ENCODE results near the gene FGFR4.
A peak's percentile ranks its signal among the peaks of the same experiment; 100 is the strongest.

The FGFR4 gene

DNA sequence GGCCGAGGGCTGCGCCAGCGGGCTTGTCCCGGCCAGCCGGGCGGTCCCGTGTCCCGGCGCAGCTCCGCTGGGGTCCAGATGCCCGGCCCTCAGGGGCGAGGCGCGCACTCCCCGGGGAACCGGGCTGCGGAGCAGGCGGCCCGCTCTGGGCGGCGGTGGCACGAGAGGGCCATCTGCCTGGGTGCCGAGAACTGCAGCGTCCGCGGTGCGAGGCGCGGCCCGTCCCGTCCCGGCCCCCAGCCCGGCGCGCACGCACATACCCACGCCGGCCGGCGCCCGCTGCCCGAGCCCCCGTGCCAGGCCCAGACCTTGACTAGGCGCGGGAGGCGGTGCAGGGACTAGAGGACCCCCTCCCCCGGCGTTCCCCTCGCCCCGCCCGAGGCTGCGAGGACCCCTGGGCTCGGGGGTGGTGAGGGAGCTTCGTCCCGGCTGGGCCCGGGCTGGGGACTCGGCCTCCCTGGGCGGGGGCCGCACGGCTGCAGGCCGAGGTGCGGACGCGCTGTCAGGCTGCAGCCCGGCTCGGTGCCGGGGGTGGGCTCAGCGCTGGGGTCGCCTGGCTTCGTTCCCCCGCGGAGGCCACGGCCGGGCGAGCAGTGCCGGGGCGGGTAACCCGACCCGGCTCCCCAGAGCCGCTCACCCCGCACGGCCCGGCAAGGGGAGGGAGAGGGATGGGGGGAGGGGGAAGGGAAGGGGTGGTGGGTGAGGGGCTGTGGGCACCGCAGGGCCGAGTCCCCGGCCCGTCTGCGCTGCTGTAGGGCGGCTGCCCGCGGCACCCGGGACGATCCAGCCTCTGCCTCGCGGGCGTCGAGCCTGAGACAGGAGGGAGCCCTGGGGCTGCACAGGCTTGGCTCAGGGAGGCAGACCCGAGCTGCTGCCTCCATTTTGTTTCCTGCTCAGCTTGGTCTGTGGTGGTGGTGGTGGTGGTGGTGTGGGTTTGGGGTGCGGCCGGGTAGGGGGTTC is 45.7 kb downstream of the FGFR4 start:
- DNase-seq: peak; percentile 65

- DNase-seq: peak; percentile 94
These were observed 46.6 kb downstream of the FGFR4 start, which contains the start of gene NSD1 for GRCh38 chr5:177133096-177133852. NSD1 (plus strand) TSS chr5:177133773; CDS start chr5:177135104, 1,331 bp downstream.

- peak; percentile 45 for DNase-seq
These were observed 47.4 kb downstream of the FGFR4 start for GRCh38 chr5:177133853-177134696.

GRCh38 chr5:177134697-177135225 is 48.0 kb downstream of the FGFR4 start:
- DNase-seq: no peak

GRCh38 chr5:177140312-177140711 is 53.6 kb downstream of the FGFR4 start:
- DNase-seq: no peak

GRCh38 chr5:177141496-177141895 is 54.8 kb downstream of the FGFR4 start:
- no peak for DNase-seq

DNA sequence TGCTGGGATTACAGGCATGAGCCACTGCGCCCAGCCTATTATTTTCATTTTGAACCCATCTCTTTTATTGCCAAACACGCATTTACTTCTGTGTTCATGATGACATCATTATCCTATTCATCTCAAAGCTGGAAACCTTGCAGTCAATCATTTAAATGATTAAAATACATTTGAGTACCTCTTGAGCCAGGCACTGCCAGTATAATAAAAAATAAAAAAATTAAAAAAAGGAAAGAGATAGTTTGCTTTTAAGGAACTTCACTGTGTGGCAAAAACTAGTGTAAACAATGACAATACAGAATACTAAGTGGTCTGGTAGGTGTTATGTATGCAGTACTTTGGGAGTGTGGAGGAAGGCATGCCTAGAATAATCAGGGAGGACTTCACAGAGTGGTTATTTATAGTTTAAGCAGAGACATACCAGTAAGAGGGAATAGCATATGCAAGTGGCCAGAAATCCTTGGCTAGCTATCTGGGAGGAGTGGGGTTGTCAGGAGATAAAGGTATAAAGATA is 55.4 kb downstream of the FGFR4 start:
- no peak for DNase-seq

DNA sequence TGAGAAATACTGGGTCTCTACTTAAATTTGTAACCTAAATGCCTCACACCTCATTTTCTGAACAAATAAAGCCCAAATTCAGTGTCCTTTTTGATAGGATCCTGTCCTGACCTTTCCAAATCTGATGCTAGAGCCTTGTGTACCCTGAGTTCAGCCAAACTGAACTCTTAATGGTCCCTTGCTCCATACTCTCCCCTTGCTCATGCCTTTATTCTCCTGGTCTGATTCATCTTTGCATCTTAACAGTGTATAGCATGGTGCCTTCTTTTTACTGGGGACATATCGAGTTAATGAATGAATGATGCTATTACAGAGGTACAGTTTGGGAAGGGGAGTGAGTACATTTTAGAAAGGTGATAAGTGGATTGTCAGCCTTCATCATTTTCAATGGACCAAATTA is 56.1 kb downstream of the FGFR4 start:
- DNase-seq: no peak

DNA sequence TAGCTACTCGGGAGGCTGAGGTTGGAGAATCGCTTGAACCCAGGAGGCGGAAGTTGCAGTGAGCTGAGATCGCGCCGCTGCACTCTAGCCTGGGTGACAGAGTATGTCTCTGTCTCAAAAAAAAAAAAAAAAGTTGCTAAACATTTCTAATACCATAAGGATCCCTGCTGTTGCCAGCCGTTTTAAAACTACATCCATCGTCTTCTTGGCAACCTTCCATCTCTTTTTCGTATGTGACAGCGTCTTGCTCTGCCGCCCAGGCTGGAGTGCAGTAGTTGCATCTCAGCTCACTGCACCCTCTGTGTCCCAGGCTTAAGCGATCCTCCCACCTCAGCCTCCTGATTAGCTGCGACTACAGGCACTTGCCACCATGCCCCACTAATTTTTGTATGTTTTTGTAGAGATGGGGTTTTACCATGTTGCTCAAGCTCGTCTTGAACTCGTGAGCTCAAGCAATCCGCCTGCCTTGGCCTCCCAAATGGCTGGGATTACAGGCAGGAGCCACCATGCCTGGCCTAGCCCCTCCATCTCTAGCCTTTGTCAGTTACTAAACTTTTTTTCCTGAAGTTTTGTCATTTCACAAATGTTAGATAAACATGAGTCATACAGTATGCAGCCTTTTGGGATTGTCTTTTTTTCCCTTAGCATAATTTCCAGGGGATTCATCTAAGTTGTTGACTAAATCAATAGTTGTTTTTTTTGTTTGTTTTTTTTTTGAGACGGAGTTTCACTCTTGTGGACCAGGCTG is 60.4 kb downstream of the FGFR4 start:
- DNase-seq: no peak

Data from CD4-positive, alpha-beta T cell treated with Interleukin-10 for 1 hour (primary cell).